Activated B cell treated with CpG ODN at 0.5 μM for 24 hours (primary cell): ENCODE results near the gene SASH3. TPM values are rescaled to one million over a fixed set of nuclear protein-coding genes. Genes with fewer than 3 reads are reported as not detected.

Experiments
- ATAC-seq: fragments of 200-7000 bp; cut with Tn5 transposase; one replicate; pipeline ENCODE4 v1.10.0; 2021; ENCODE audit warnings: low read depth, mild to moderate bottlenecking, moderate library complexity
- CTCF ChIA-PET: fragments of 350-600 bp; sonication (Branson Sonifier 250); formaldehyde crosslinking; loops from one replicate; lab custom pipeline; 2021; ENCODE audit warnings: antibody characterized with exemption; lab: Charles Lee
- POLR2A ChIA-PET: fragments of 350-600 bp; sonication (Branson Sonifier 250); formaldehyde crosslinking; loops from one replicate; lab custom pipeline; 2021; ENCODE audit warnings: antibody characterized with exemption; lab: Charles Lee
- DNase-seq: peaks from one replicate; pipeline ENCODE4 v3.0.0; 2022
- H3K27ac Mint-ChIP-seq: one replicate; pipeline ENCODE4 v1.8.0; 2020; ENCODE audit warnings: mixed read lengths
- H3K27me3 Mint-ChIP-seq: one replicate; pipeline ENCODE4 v1.8.0; 2021; ENCODE audit warnings: mixed read lengths
- H3K36me3 Mint-ChIP-seq: one replicate; pipeline ENCODE4 v1.8.0; 2021; ENCODE audit warnings: low read depth, mixed read lengths
- H3K4me1 Mint-ChIP-seq: one replicate; pipeline ENCODE4 v1.8.0; 2021; ENCODE audit warnings: mixed read lengths
- H3K4me3 Mint-ChIP-seq: one replicate; pipeline ENCODE4 v1.8.0; 2020; ENCODE audit warnings: mild to moderate bottlenecking, mixed read lengths
- H3K9me3 Mint-ChIP-seq: one replicate; pipeline ENCODE4 v1.8.0; 2020; ENCODE audit warnings: mixed read lengths
- intact Hi-C: fragments of 100-400 bp; cut with micrococcal nuclease; formaldehyde crosslinking; loops from one replicate; pipeline ENCODE4 v1.15.1; 2024
- total RNA-seq: library from RNA; stranded (reverse); gene quantifications from 2 replicates; pipeline ENCODE4 v1.2.3, GENCODE V29; 2022
- TF ChIP-seq, protein P1 (sequence below): fragments of 200-600 bp; IDR thresholded peaks from one replicate; pipeline ENCODE4 v1.8.0; 2022; ENCODE audit warnings: antibody characterized with exemption, mild to moderate bottlenecking

SASH3 gene
- total RNA-seq, 1 donor from 2014 or later: 209 TPM

DNA sequence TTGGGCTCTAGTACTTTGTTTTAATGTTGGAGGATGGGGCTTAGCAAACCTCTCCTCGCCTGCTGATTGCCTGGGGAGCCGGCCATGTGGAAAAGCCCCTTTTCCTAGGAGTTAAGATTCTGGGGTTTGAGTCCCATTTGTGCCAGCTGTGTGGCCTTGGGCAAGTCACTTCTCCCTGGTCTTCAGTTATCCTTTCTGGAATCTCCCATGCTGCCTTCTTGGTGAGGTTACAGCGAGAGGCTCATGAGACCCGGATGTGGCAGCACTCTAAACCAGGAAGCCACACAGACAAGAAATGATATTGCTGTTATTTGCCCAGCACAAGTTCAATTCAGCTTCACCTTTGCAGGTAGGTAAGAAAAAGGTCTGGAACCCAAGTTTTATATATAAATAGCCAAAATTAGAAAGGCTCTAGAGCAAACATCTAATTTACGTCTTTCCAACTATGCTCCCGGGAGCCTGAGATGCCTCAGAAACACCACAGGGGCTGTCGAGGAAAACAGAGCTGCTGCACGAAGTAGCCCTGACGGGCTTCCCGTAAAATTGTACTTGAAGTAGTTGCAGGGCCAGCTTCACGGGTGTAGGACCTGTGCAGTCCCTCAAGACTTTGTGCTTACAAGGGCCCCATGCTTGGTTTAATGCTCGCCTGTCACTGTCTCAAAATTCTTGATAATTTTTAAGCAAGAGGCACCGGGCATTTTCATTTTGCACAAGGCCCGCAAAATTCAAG lies 8.3 kb upstream of the SASH3 start:
- CTCF ChIA-PET: interaction anchor here (0.5 to 0.7 kb wide), 2 partner anchors 38 to 48 kb away, joined by 3 read pairs; no protein-coding TSS in a partner anchor
- TF ChIP-seq, protein P1, sequence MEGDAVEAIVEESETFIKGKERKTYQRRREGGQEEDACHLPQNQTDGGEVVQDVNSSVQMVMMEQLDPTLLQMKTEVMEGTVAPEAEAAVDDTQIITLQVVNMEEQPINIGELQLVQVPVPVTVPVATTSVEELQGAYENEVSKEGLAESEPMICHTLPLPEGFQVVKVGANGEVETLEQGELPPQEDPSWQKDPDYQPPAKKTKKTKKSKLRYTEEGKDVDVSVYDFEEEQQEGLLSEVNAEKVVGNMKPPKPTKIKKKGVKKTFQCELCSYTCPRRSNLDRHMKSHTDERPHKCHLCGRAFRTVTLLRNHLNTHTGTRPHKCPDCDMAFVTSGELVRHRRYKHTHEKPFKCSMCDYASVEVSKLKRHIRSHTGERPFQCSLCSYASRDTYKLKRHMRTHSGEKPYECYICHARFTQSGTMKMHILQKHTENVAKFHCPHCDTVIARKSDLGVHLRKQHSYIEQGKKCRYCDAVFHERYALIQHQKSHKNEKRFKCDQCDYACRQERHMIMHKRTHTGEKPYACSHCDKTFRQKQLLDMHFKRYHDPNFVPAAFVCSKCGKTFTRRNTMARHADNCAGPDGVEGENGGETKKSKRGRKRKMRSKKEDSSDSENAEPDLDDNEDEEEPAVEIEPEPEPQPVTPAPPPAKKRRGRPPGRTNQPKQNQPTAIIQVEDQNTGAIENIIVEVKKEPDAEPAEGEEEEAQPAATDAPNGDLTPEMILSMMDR: no peak

DNA sequence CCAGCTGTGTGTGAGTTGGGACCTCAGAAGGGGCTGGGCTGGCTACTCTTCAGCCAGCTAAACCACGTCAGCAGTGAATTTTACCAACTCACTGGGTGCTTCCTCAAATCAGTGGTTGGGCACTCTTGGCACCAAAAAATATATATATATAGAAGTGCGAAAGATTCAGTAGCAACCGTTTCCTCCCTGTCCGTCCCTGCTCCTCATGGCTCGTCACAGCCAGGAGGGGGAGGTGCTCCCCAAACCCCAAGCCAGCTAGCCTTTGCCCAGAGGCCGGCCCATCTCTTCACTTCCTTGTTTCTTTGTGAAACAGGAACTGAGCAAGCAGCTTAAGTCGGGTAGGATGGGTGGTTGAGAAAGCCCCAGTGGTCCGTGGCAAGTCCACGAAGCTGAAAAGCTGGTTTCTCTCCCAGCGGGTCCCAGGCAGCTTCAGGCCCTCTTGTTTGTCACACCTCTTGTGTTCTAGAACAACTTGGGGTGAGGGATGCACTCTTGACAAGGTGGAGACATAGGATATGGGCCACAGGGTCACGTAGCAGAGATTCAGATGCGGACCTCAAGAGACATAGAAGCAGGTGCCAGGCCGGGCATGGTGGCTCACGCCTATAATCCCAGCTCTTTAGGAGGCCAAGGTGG lies 6.8 kb upstream of the SASH3 start:
- intact Hi-C loops: loop anchor here (1.0 to 5.0 kb wide), 4 partner anchors 8 to 399 kb away; partner anchors contain the start of genes RAB33A and XPNPEP2
- DNase-seq (peak; percentile 59), ATAC-seq (peak; percentile 76)
- TF ChIP-seq, protein P1: no peak
- no peaks in the 10 kb centered on the region for H3K9me3 Mint-ChIP-seq
- H3K36me3 Mint-ChIP-seq: no peaks in the 10 kb centered on the region
- H3K27me3 Mint-ChIP-seq: no peaks in the 10 kb centered on the region
- H3K27ac Mint-ChIP-seq: peak overlapping the region; percentile 97
- peak overlapping the region; percentile 62 for H3K4me3 Mint-ChIP-seq
- peaks cover 84% of the 10 kb centered on the region for H3K4me1 Mint-ChIP-seq
- ChIA-PET POLR2A (interaction anchor here (0.7 to 18.0 kb wide), 15 partner anchors 8 to 133 kb away, joined by 3 to 261 read pairs (median 4); partner anchors contain the start of genes SASH3 and UTP14A), CTCF (interaction anchor here (0.9 to 1.6 kb wide), 5 partner anchors 9 to 35 kb away, joined by 3 to 7 read pairs (median 5); no protein-coding TSS in a partner anchor)

More for the DNA sequence above, 8.3 kb upstream of the SASH3 start:
- H3K27me3 Mint-ChIP-seq: no peaks in the 10 kb centered on the region
- no peak overlapping the region for H3K4me3 Mint-ChIP-seq
- ATAC-seq (no peak), DNase-seq (no peak)
- H3K9me3 Mint-ChIP-seq: no peaks in the 10 kb centered on the region
- POLR2A ChIA-PET: interaction anchor here (0.6 to 18.0 kb wide), 8 partner anchors 9 to 167 kb away, joined by 3 to 261 read pairs (median 4); partner anchors contain the start of gene SASH3
- no peaks in the 10 kb centered on the region for H3K36me3 Mint-ChIP-seq
- peak overlapping the region; percentile 89 for H3K27ac Mint-ChIP-seq
- peaks cover 76% of the 10 kb centered on the region for H3K4me1 Mint-ChIP-seq
- intact Hi-C loops: loop anchor here (5.0 kb wide), 1 partner anchor 401 kb away; the partner anchor contains the start of gene RAB33A

DNA sequence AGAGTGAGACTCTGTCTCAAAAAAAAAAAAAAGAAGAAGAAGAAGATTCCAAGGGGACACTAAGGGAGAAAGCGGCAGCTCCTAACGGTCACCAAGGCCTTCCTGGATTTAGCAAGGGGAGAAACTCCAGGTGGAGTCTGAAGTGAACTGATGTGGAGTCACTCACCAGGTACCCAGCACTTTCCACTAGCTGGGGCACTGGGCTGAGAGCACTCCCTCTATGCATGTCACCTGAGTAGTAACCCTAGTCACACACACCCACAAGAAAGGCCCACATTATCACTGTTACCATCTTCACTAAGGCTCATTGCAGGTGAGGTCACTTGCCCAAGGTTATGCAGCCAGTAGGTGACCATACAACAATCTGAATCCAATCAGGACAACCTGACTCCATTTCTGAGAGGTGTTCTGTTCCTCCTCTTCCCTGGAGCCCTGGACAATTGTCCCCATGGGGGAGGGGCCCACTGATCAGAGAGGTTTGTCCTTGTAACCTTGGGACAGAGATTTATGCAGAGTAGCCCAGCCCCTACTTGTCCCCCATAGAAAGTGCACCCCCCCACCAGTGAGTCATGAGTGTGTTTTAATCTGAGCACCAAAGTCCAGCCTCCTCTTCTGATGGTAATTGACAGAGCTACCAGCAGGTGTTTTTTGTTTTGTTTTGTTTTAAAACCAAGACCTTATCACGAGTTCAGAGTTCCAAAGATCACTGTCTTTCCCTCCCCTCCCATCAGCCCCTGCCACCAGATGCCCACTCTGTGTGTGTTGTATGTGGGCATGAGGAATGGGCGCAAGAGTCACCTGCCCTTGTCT lies 5.9 kb upstream of the SASH3 start:
- POLR2A ChIA-PET: interaction anchor here (0.6 to 18.0 kb wide), 12 partner anchors 8 to 324 kb away, joined by 3 to 261 read pairs (median 6); partner anchors contain the start of genes SASH3 and UTP14A
- DNase-seq (no peak), ATAC-seq (no peak)
- CTCF ChIA-PET: interaction anchor here (0.7 to 1.0 kb wide), 3 partner anchors 15 to 18 kb away, joined by 3 read pairs; no protein-coding TSS in a partner anchor
- Mint-ChIP-seq H3K4me1 (peaks cover 83% of the 10 kb centered on the region), H3K27ac (peak overlapping the region; percentile 97), H3K27me3 (no peaks in the 10 kb centered on the region), H3K9me3 (no peaks in the 10 kb centered on the region), H3K4me3 (peak overlapping the region; percentile 25), H3K36me3 (no peaks in the 10 kb centered on the region)
- TF ChIP-seq, protein P1: no peak
- intact Hi-C loops: loop anchor here (1.0 to 5.0 kb wide), 4 partner anchors 7 to 398 kb away; partner anchors contain the start of genes RAB33A and XPNPEP2

DNA sequence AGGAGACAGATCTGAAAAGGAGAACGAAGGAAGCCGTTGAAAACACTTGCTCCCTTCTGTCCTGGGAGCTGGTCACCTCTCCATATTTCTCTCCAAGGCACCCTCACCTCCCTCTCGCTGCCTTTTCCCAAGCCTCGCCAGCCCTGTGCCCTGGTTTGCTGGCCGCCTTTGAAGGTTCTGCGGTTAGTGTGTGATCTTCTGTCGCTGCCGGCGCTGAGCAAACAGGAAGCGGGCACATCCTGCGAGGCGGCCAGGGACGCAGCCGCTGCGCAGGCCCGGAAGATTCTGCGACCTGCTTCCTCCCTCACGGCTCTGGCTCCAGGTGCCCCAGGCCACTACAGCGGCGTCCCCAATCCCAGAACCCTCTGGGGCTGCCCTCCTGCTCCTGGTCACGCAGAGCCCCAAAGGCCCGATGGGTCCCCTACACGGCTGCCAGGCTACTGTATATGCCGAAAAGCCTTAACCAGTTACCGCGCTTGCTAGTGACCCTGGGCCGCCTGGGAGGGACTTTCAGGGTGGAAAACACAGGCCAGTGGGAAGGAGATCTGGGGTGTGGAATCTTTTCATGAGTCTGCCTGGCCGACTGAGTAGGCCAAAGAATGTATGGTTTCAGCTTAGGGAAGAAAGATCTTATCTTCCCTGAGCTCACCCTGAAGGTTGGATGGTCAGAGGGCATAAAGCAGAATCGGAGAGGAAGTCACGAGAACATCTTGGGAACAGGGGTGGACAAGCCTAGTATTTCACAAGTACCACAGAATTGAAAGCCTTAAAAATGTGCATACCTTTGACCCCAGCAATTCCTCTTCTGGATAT lies 2.3 kb upstream of the SASH3 start:
- intact Hi-C loops: loop anchor here (1.0 to 5.0 kb wide), 2 partner anchors 9 to 205 kb away; partner anchors contain the start of gene BCORL1
- POLR2A ChIA-PET: interaction anchor here (0.6 to 18.0 kb wide), 10 partner anchors 7 to 100 kb away, joined by 3 to 261 read pairs (median 4); partner anchors contain the start of gene XPNPEP2

More for the DNA sequence above, 2.3 kb upstream of the SASH3 start:
- CTCF ChIA-PET: no interaction called here
- TF ChIP-seq, protein P1: no peak
- ATAC-seq: peak; percentile 16
- peaks cover 16% of the 10 kb centered on the region for H3K36me3 Mint-ChIP-seq
- H3K27ac Mint-ChIP-seq: peak overlapping the region; percentile 96
- peak; percentile 53 for DNase-seq
- H3K4me3 Mint-ChIP-seq: peak overlapping the region; percentile 79
- H3K4me1 Mint-ChIP-seq: peaks cover 72% of the 10 kb centered on the region
- no peaks in the 10 kb centered on the region for H3K9me3 Mint-ChIP-seq
- no peaks in the 10 kb centered on the region for H3K27me3 Mint-ChIP-seq
